HFF-Myc (cell line): ENCODE results near the gene RAB6A.

Source experiments
- DNase-seq: peaks from one replicate; pipeline ENCODE4 v3.0.0-alpha.2; 2011; ENCODE audit warnings: low read depth; ENCODE audit errors: extremely low read depth
- H3K4me3 ChIP-seq: replicated peaks from 2 replicates; pipeline ENCODE4 v1.5.1; 2011; ENCODE audit warnings: low read depth, mild to moderate bottlenecking, control low read depth, low read length
- TF ChIP-seq, protein P1 (sequence below): IDR thresholded peaks from 2 replicates; pipeline ENCODE4 v1.5.1; 2012; ENCODE audit warnings: mild to moderate bottlenecking, low read depth, low read length, control low read depth; ENCODE audit errors: missing control alignments

RAB6A gene

GRCh38 chr11:73664877-73665276 lies 96.0 kb downstream of the RAB6A start:
- TF ChIP-seq, protein P1, sequence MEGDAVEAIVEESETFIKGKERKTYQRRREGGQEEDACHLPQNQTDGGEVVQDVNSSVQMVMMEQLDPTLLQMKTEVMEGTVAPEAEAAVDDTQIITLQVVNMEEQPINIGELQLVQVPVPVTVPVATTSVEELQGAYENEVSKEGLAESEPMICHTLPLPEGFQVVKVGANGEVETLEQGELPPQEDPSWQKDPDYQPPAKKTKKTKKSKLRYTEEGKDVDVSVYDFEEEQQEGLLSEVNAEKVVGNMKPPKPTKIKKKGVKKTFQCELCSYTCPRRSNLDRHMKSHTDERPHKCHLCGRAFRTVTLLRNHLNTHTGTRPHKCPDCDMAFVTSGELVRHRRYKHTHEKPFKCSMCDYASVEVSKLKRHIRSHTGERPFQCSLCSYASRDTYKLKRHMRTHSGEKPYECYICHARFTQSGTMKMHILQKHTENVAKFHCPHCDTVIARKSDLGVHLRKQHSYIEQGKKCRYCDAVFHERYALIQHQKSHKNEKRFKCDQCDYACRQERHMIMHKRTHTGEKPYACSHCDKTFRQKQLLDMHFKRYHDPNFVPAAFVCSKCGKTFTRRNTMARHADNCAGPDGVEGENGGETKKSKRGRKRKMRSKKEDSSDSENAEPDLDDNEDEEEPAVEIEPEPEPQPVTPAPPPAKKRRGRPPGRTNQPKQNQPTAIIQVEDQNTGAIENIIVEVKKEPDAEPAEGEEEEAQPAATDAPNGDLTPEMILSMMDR, result no peak

DNA sequence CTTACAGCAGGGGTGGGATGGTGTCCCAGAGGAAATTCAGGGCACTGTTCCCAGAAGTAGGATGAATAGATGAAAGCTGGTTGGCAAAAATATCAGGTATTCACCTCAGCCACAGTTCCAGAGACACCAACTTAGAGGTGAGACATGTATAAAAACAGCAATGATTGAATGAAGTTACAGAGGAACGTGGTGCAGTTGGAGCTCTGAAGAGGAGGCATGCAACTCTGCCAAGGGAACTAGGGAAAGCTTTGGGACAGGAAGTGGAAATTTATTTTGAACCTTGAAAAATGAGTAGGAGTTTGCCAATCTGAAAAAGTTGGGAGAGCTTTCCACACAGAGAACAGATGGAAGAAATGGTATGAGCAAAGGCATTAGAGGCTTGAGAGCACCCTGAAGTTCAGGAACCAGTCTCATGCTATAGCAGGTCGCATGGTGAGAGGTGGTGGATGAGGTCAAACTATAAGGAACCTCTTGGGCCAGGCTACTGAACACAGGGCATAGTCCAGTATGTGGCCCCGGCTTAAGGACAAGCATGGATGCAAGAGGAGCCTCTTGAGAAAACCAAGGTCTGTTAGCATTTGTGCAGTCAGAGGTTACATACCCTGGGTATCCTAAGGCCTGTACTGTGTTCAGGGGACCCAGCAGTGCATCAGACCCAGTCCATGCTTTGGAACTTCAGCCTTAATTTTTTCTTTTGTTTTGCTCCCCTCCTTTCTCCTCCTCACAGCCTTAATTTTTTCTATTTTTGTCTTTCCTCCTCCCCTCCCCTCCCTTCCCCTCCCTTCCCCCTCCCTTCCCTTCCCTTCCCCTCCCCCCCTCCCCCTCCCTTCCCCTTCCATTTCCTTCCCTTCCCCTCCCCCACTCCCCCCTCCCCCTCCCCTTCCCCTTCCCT lies 97.0 kb downstream of the RAB6A start:
- no peak for DNase-seq
- H3K4me3 ChIP-seq, result no peak overlapping the region
- TF ChIP-seq, protein P1, result no peak

More at GRCh38 chr11:73664877-73665276, 96.0 kb downstream of the RAB6A start:
- DNase-seq, result no peak
- H3K4me3 ChIP-seq, result no peak overlapping the region

DNA sequence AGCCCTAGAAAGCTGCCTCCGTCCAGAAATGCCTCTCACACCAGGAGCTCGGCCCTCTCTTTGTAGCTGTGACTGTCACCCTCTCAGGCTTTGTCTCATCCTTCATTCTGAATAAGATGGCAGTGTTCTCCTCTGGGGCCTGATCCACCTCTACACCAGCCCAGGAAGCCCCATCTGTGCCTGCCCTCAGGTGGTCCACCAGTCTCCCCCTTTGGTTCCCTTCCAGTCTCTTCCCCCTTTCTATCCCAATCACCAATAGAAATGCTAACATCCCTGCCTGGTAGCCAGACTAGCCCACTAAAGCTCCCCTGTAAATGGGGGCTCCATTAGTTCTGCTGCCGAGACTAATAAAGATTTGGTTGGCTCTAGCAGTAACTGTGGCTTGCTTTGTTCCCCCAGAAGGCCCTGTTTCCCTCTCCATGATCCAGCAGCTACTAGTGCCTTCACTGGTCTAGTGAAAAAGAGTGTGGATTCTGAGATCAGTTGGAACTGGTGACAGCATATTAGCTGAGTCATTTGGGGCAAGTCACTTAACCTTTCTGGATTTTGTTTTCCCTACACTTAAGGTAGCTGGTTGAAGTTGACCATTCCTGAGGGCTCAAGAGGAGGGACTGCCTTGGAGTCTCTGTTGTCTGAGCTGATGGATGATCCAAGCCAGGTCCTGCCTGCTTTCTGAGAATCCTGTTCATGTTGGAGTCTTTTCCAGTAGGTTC lies 98.3 kb downstream of the RAB6A start:
- no peak overlapping the region for H3K4me3 ChIP-seq
- no peak for DNase-seq
- TF ChIP-seq, protein P1, result no peak

DNA sequence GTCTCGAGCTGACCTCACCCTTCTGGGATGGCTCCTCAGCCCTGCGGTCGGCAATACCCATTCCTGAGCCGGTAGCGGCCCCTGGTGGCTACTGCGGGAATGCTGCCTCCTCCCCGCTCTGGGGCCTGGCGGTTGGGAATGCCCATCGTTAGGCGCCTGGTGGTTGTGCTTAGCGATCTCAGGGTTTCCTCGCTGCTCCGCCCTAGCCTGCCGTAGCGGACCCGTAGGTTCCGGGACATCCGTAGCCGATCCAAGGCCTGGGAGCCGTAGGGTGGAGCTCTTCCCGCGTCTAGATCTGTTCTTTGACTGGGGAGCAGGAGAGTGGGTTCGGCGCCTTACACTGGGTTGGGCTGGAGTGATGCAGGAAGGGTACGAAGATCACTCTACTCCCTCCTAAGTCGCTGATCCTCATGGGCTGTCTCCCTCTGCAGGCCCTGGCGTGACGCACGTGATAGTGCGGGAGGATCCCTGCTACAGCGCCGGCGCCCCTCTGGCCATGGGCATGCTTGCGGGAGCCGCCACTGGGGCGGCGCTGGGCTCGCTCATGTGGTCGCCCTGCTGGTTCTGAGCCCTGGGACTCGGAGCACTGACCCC lies 99.7 kb downstream of the RAB6A start:
- DNase-seq, result peak; percentile 66
- TF ChIP-seq, protein P1, result peak; percentile 98
- H3K4me3 ChIP-seq, result peak overlapping the region; percentile 27

DNA sequence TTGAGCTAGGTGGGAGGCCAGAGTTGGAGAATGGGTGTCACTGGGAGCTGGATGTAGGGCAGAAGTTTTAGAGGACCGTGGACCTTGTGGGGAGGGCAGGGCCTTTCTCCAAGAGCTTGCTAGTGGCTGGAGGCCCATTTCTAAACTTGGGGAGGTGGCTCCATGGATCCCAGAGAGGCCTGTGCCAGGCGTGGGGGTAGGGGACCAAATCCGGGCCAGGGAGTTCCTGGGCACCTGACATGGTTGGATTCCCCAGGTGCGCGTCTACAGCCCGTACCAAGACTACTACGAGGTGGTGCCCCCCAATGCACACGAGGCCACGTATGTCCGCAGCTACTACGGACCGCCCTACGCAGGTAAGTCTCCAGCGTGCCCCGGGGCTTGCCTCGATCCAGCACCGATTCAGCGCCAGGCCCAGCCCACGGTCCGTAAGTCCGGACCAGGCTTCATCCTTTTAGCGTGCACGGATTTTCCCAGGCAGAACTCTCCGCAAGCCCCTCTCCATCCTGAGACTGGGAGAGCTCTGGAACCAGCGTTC lies 100.3 kb downstream of the RAB6A start:
- peak overlapping the region; percentile 27 for H3K4me3 ChIP-seq
- TF ChIP-seq, protein P1, result no peak
- DNase-seq, result no peak

DNA sequence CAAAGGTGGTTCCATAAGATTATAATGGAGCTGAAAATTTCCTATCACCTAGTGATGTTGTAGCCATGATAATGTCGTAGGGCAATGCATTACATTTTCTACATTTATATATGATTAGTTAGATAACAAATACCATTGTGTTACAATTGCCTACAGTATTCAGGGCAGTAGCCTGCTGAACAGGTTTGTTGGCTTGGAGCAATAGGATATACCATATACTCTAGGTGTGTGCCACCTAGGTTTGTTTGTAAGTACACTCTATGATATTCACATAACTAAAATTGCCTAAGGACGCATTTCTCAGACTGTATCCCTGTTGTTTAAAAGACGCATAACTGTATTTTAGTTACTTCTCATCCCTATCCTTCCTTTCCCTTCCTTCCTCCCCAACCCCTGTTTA lies 100.9 kb downstream of the RAB6A start:
- TF ChIP-seq, protein P1, result no peak
- no peak for DNase-seq
- H3K4me3 ChIP-seq, result no peak overlapping the region
